Naive thymus-derived CD4-positive, alpha-beta T cell (primary cell): Measurements from ENCODE around the gene SDSL. TPM values are rescaled to one million over a fixed set of nuclear protein-coding genes. Genes with fewer than 3 reads are reported as not detected.

ENCODE experiments used
- ATAC-seq: fragments of 150-1000 bp; cut with Tn5 transposase; 2 replicates; pipeline ENCODE4 v1.10.0; 2021; ENCODE audit warnings: mild to moderate bottlenecking, moderate library complexity
- CTCF ChIA-PET: fragments of 350-600 bp; sonication (Branson Sonifier 250); formaldehyde crosslinking; loops from one replicate; lab custom pipeline; 2021; ENCODE audit warnings: antibody characterized with exemption; lab: Charles Lee
- POLR2A ChIA-PET: fragments of 350-600 bp; sonication (Branson Sonifier 250); formaldehyde crosslinking; loops from one replicate; lab custom pipeline; 2021; ENCODE audit warnings: antibody characterized with exemption, inconsistent platforms; lab: Charles Lee
- DNase-seq, 9 donors: peaks; one replicate each; pipeline versions ENCODE4 v3.0.0 to v3.0.0-alpha.2; 2020 to 2022; ENCODE audit warnings: mixed read lengths in 1 of 9
- H3K27ac ChIP-seq: one replicate; pipeline ENCODE4 v1.7.0; 2013; ENCODE audit warnings: mild to moderate bottlenecking, low read depth, low read length, moderate library complexity
- H3K27me3 ChIP-seq, 2 donors: one replicate each; pipeline ENCODE4 v1.7.0; 2013; ENCODE audit warnings: low read length in 2 of 2, mild to moderate bottlenecking in 2 of 2, moderate library complexity in 2 of 2; ENCODE audit not compliant: control insufficient read depth in 2 of 2, insufficient read depth in 2 of 2
- H3K36me3 ChIP-seq, 3 experiments: 1 replicate in 2 of 3; 2 replicates in 1 of 3; pipeline ENCODE4 v1.7.0; 2013; ENCODE audit warnings: low read length in 3 of 3, mild to moderate bottlenecking in 3 of 3, moderate library complexity in 1 of 3; ENCODE audit not compliant: insufficient read depth in 3 of 3, control insufficient read depth in 2 of 3
- H3K4me1 ChIP-seq, 2 donors: one replicate each; pipeline ENCODE4 v1.7.0; 2013; ENCODE audit warnings: low read length in 2 of 2, mild to moderate bottlenecking in 2 of 2, moderate library complexity in 1 of 2; ENCODE audit not compliant: control insufficient read depth in 2 of 2, insufficient read depth in 2 of 2
- H3K4me3 ChIP-seq: 2 replicates; pipeline ENCODE4 v1.7.0; 2013; ENCODE audit warnings: mild to moderate bottlenecking, low read length
- H3K9me3 ChIP-seq, 3 experiments: 1 replicate in 2 of 3; 2 replicates in 1 of 3; pipeline ENCODE4 v1.7.0; 2013; ENCODE audit warnings: low read length in 3 of 3; ENCODE audit not compliant: control insufficient read depth in 2 of 3
- H3K27ac Mint-ChIP-seq, 9 donors: one replicate each; pipeline ENCODE4 v1.8.0; 2020 to 2022; ENCODE audit warnings: mixed read lengths in 9 of 9, mild to moderate bottlenecking in 8 of 9, moderate library complexity in 5 of 9, inconsistent platforms in 2 of 9
- H3K27me3 Mint-ChIP-seq, 5 donors: one replicate each; pipeline ENCODE4 v1.8.0; 2021 to 2022; ENCODE audit warnings: mixed read lengths in 5 of 5, mild to moderate bottlenecking in 1 of 5
- H3K36me3 Mint-ChIP-seq, 5 donors: one replicate each; pipeline ENCODE4 v1.8.0; 2020 to 2022; ENCODE audit warnings: mixed read lengths in 5 of 5, mild to moderate bottlenecking in 3 of 5, inconsistent platforms in 1 of 5
- H3K4me1 Mint-ChIP-seq, 7 donors: one replicate each; pipeline ENCODE4 v1.8.0; 2020 to 2022; ENCODE audit warnings: mixed read lengths in 7 of 7, mild to moderate bottlenecking in 3 of 7, inconsistent platforms in 1 of 7
- H3K4me3 Mint-ChIP-seq, 10 donors: one replicate each; pipeline ENCODE4 v1.8.0; 2020 to 2022; ENCODE audit warnings: mild to moderate bottlenecking in 10 of 10, mixed read lengths in 10 of 10, moderate library complexity in 6 of 10, inconsistent platforms in 2 of 10
- H3K9me3 Mint-ChIP-seq, 11 donors: one replicate each; pipeline ENCODE4 v1.8.0; 2020 to 2022; ENCODE audit warnings: mixed read lengths in 11 of 11, mild to moderate bottlenecking in 4 of 11, inconsistent platforms in 1 of 11, moderate library complexity in 1 of 11
- intact Hi-C, 2 donors: fragments of 100-400 bp; cut with micrococcal nuclease; formaldehyde crosslinking; loops; one replicate each; pipeline ENCODE4 v1.15.1; 2023
- polyA plus RNA-seq, 2 donors: library from polyadenylated mRNA; unstranded; fragments of 300-500 nt; fragmentation: Illumina TruSeq; gene quantifications; one replicate each; pipeline ENCODE4 v1.2.3, GENCODE V29; 2021
- total RNA-seq, 6 experiments: library from RNA in 5 of 6; stranded (reverse) in 5 of 6; gene quantifications; 1 replicate in 5 of 6; 2 replicates in 1 of 6; pipeline ENCODE4 v1.2.3 and lab custom pipeline; 2021 to 2026

The SDSL gene
- total and polyA plus RNA-seq, 7 experiments from 2014 or later, result 0.46 to 2.5 (median 1.7) TPM; not detected in 3

- Histone ChIP-seq H3K36me3 (no peaks in the 10 kb centered on the region), H3K27ac (no peak overlapping the region), H3K27me3 (peaks cover 0 to 5% of the 10 kb centered on the region in 2 donors), H3K4me1 (no peaks in the 10 kb centered on the region), H3K4me3 (no peak overlapping the region), H3K9me3 (no peaks in the 10 kb centered on the region)
- CTCF ChIA-PET, result no interaction called here
- Mint-ChIP-seq H3K36me3 (no peaks in the 10 kb centered on the region), H3K27ac (no peak overlapping the region), H3K9me3 (peaks cover 0 to 2% (median 0%) of the 10 kb centered on the region in 11 donors), H3K4me1 (peaks cover 7 to 25% (median 14%) of the 10 kb centered on the region in 7 donors), H3K27me3 (peaks cover 55 to 88% (median 75%) of the 10 kb centered on the region in 5 donors), H3K4me3 (no peak overlapping the region)
- intact Hi-C loops, result loop anchor here in 1 of 2 donors (5.0 kb wide), 1 partner anchor 975 kb away; no protein-coding TSS in a partner anchor
- ATAC-seq (no peak), DNase-seq (no peak)
- POLR2A ChIA-PET, result no interaction called here
Observed at GRCh38 chr12:113472191-113473121, 50.3 kb downstream of the SDSL start.

- peak overlapping the region in 2 of 10 donors; percentile 1 to 6 for H3K4me3 Mint-ChIP-seq
- H3K4me1 Mint-ChIP-seq, result peaks cover 7 to 25% (median 14%) of the 10 kb centered on the region in 7 donors
- intact Hi-C loops, result loop anchor here in 1 of 2 donors (5.0 kb wide), 1 partner anchor 974 kb away; no protein-coding TSS in a partner anchor
- ATAC-seq (no peak), DNase-seq (no peak)
- Histone ChIP-seq H3K9me3 (no peaks in the 10 kb centered on the region), H3K36me3 (no peaks in the 10 kb centered on the region), H3K4me1 (no peaks in the 10 kb centered on the region), H3K27me3 (peaks cover 0 to 5% of the 10 kb centered on the region in 2 donors), H3K4me3 (no peak overlapping the region), H3K27ac (no peak overlapping the region)
- no peak overlapping the region for H3K27ac Mint-ChIP-seq
- CTCF ChIA-PET, result no interaction called here
- peaks cover 0 to 7% (median 0%) of the 10 kb centered on the region in 11 donors for H3K9me3 Mint-ChIP-seq
- POLR2A ChIA-PET, result no interaction called here
- H3K36me3 Mint-ChIP-seq, result no peaks in the 10 kb centered on the region
- peaks cover 61 to 91% (median 81%) of the 10 kb centered on the region in 5 donors for H3K27me3 Mint-ChIP-seq
Observed at GRCh38 chr12:113473400-113473799, 51.2 kb downstream of the SDSL start.

GRCh38 chr12:113473942-113474341, 51.8 kb downstream of the SDSL start:
- no peaks in the 10 kb centered on the region for H3K4me1 ChIP-seq
- no peaks in the 10 kb centered on the region for H3K36me3 ChIP-seq
- ATAC-seq, result no peak
- no peaks in the 10 kb centered on the region for H3K9me3 ChIP-seq
- no peak for DNase-seq
- H3K27me3 ChIP-seq, result peaks cover 0 to 3% of the 10 kb centered on the region in 2 donors
- no peak overlapping the region for H3K27ac ChIP-seq
- ChIA-PET CTCF (no interaction called here), POLR2A (no interaction called here)
- H3K9me3 Mint-ChIP-seq, result peaks cover 0 to 7% (median 0%) of the 10 kb centered on the region in 11 donors
- intact Hi-C loops, result loop anchor here in 1 of 2 donors (5.0 kb wide), 1 partner anchor 973 kb away; no protein-coding TSS in a partner anchor
- H3K4me3 Mint-ChIP-seq, result peak overlapping the region in 7 of 10 donors; percentile 21 to 62 (median 56)
- no peaks in the 10 kb centered on the region for H3K36me3 Mint-ChIP-seq
- no peak overlapping the region for H3K4me3 ChIP-seq
- H3K27me3 Mint-ChIP-seq, result peaks cover 60 to 89% (median 81%) of the 10 kb centered on the region in 5 donors
- H3K4me1 Mint-ChIP-seq, result peaks cover 6 to 22% (median 14%) of the 10 kb centered on the region in 7 donors
- no peak overlapping the region for H3K27ac Mint-ChIP-seq

- DNase-seq, result no peak
- Mint-ChIP-seq H3K4me1 (peaks cover 10 to 23% (median 17%) of the 10 kb centered on the region in 7 donors), H3K36me3 (peaks cover 0 to 4% (median 0%) of the 10 kb centered on the region in 5 donors), H3K9me3 (peaks cover 0 to 13% (median 3%) of the 10 kb centered on the region in 11 donors), H3K4me3 (peak overlapping the region in 7 of 10 donors; percentile 2 to 68 (median 56)), H3K27me3 (peaks cover 62 to 89% (median 81%) of the 10 kb centered on the region in 5 donors), H3K27ac (peak overlapping the region in 1 of 9 donors; percentile 20)
- CTCF ChIA-PET, result no interaction called here
- no peak for ATAC-seq
- intact Hi-C loops, result loop anchor here in 1 of 2 donors (5.0 kb wide), 1 partner anchor 972 kb away; no protein-coding TSS in a partner anchor
- no peaks in the 10 kb centered on the region for H3K4me1 ChIP-seq
- no peaks in the 10 kb centered on the region for H3K9me3 ChIP-seq
- no peak overlapping the region for H3K27ac ChIP-seq
- H3K27me3 ChIP-seq, result peaks cover 0 to 4% of the 10 kb centered on the region in 2 donors
- POLR2A ChIA-PET, result no interaction called here
- no peak overlapping the region for H3K4me3 ChIP-seq
- no peaks in the 10 kb centered on the region for H3K36me3 ChIP-seq
Observed at GRCh38 chr12:113474635-113475436, 52.7 kb downstream of the SDSL start.

- Histone ChIP-seq H3K9me3 (no peaks in the 10 kb centered on the region), H3K27ac (no peak overlapping the region), H3K36me3 (no peaks in the 10 kb centered on the region), H3K4me3 (no peak overlapping the region), H3K4me1 (no peaks in the 10 kb centered on the region), H3K27me3 (peaks cover 0 to 9% of the 10 kb centered on the region in 2 donors)
- Mint-ChIP-seq H3K4me3 (peak overlapping the region in 3 of 10 donors; percentile 20 to 59 (median 50)), H3K36me3 (peaks cover 0 to 5% (median 2%) of the 10 kb centered on the region in 5 donors), H3K4me1 (peaks cover 12 to 28% (median 22%) of the 10 kb centered on the region in 7 donors), H3K27me3 (peaks cover 65 to 89% (median 81%) of the 10 kb centered on the region in 5 donors), H3K9me3 (peaks cover 1 to 21% (median 7%) of the 10 kb centered on the region in 11 donors), H3K27ac (peak overlapping the region in 1 of 9 donors; percentile 20)
- intact Hi-C loops, result no loop called here
- DNase-seq (no peak), ATAC-seq (no peak)
- CTCF ChIA-PET, result no interaction called here
- POLR2A ChIA-PET, result no interaction called here
Observed at GRCh38 chr12:113475451-113476175, 53.4 kb downstream of the SDSL start.
